Endothelial cell of umbilical vein (primary cell): Measurements from ENCODE around the gene SLC7A8. TPM values are rescaled to one million over a fixed set of nuclear protein-coding genes. Genes with fewer than 3 reads are reported as not detected.

Experiments
- BruUV-seq: library from RNA; stranded (reverse); fragments of 400-500 nt; replicated peaks from 2 replicates; lab custom pipeline; 2021; lab: Mats Ljungman, UMichigan
- CTCF ChIA-PET: fragments of 300-600, 350-600 bp; sonication (Branson Sonifier 250); formaldehyde crosslinking; loops from one replicate; lab custom pipeline; 2021; ENCODE audit warnings: antibody characterized with exemption, inconsistent platforms; lab: Charles Lee
- POLR2A ChIA-PET: fragments of 300-600, 350-600 bp; sonication (Branson Sonifier 250); formaldehyde crosslinking; loops from one replicate; lab custom pipeline; 2021; ENCODE audit warnings: antibody characterized with exemption, inconsistent platforms; lab: Charles Lee
- DNase-seq: peaks from one replicate; pipeline ENCODE4 v3.0.0-alpha.2; 2011; ENCODE audit warnings: low read depth, low spot score
- FAIRE-seq: peaks from 2 replicates; lab custom pipeline; 2011; peaks lifted over from hg19 to GRCh38; lab: Jason Lieb, UNC
- H2AFZ ChIP-seq: 2 replicates; pipeline ENCODE4 v1.6.0; 2012; ENCODE audit warnings: low read depth, low read length, control low read depth, inconsistent platforms
- H3K27ac ChIP-seq: 2 replicates; pipeline ENCODE4 v1.5.1; 2011; ENCODE audit warnings: low read depth, mild to moderate bottlenecking, control low read depth, low read length, moderate library complexity; ENCODE audit not compliant: insufficient read depth
- H3K27me3 ChIP-seq, 2 experiments: 2 replicates each; pipeline versions ENCODE4 v1.6.0 to v1.6.1; 2011; ENCODE audit warnings: low read length in 2 of 2, mixed read lengths in 1 of 2; ENCODE audit not compliant: control insufficient read depth in 2 of 2, insufficient read depth in 2 of 2
- H3K36me3 ChIP-seq, 2 experiments: 2 replicates in 1 of 2; 3 replicates in 1 of 2; pipeline ENCODE4 v1.5.1; 2011; ENCODE audit warnings: low read length in 2 of 2, mild to moderate bottlenecking in 1 of 2, moderate library complexity in 1 of 2; ENCODE audit not compliant: control insufficient read depth in 2 of 2, insufficient read depth in 2 of 2; ENCODE audit errors: extremely low read depth in 1 of 2
- H3K4me1 ChIP-seq: 3 replicates; pipeline ENCODE4 v1.5.1; 2011; ENCODE audit warnings: mild to moderate bottlenecking, low read length; ENCODE audit not compliant: control insufficient read depth, insufficient read depth; ENCODE audit errors: extremely low read depth
- H3K4me2 ChIP-seq: 2 replicates; pipeline ENCODE4 v1.6.1; 2011; ENCODE audit warnings: low read length, control low read depth, mixed read lengths; ENCODE audit not compliant: insufficient read depth
- H3K4me3 ChIP-seq, 3 experiments: fragments of 200-600 bp in 1 of 3; sonication (generic), shearing (Covaris generic) in 1 of 3; replicated peaks in 1 of 3; 2 replicates each; pipeline ENCODE4 v1.5.1; 2011 to 2016; ENCODE audit warnings: control low read depth in 3 of 3, low read length in 3 of 3, mild to moderate bottlenecking in 2 of 3, inconsistent platforms in 1 of 3, low read depth in 1 of 3, moderate library complexity in 1 of 3; ENCODE audit not compliant: insufficient read depth in 1 of 3
- H3K79me2 ChIP-seq: 2 replicates; pipeline ENCODE4 v1.6.0; 2012; ENCODE audit warnings: low read length, inconsistent platforms; ENCODE audit not compliant: control insufficient read depth, insufficient read depth
- H3K9ac ChIP-seq: replicated peaks from 2 replicates; pipeline ENCODE3; 2011; ENCODE audit warnings: low read length, control low read depth; ENCODE audit not compliant: insufficient read depth; ENCODE audit errors: extremely low read depth
- H3K9me1 ChIP-seq: replicated peaks from 3 replicates; pipeline ENCODE4 v1.6.0; 2011; ENCODE audit warnings: mild to moderate bottlenecking, low read length; ENCODE audit not compliant: control insufficient read depth, insufficient read depth; ENCODE audit errors: extremely low read depth
- H3K9me3 ChIP-seq: replicated peaks from 2 replicates; pipeline ENCODE4 v1.5.1; 2012; ENCODE audit warnings: low read length, inconsistent platforms; ENCODE audit not compliant: control insufficient read depth, insufficient read depth
- H4K20me1 ChIP-seq: replicated peaks from 2 replicates; pipeline ENCODE3; 2011; ENCODE audit warnings: mild to moderate bottlenecking, low read length; ENCODE audit not compliant: control insufficient read depth, insufficient read depth; ENCODE audit errors: extremely low read depth
- CTCF ChIP-seq, 2 donors: IDR thresholded peaks; 1 replicate in 1 of 2; 2 replicates in 1 of 2; pipeline ENCODE4 v1.5.1; 2011; ENCODE audit warnings: low read length in 2 of 2, mild to moderate bottlenecking in 2 of 2, moderate library complexity in 2 of 2, control low read depth in 1 of 2, inconsistent platforms in 1 of 2, low read depth in 1 of 2; ENCODE audit not compliant: insufficient read depth in 1 of 2; ENCODE audit errors: extremely low read depth in 1 of 2
- MYC ChIP-seq: IDR thresholded peaks from one replicate; pipeline ENCODE4 v1.6.1; 2011; ENCODE audit warnings: mild to moderate bottlenecking, low read depth, low read length
- POLR2A ChIP-seq: IDR thresholded peaks from 2 replicates; pipeline ENCODE4 v1.6.1; 2012; ENCODE audit warnings: low read depth, mild to moderate bottlenecking, control low read depth, low read length
- dilution Hi-C: fragments of 300-500 bp; cut with MboI; formaldehyde crosslinking; loops from one replicate; pipeline ENCODE4 v1.15.0; 2019; ENCODE audit warnings: low sequenced_read_pairs; ENCODE audit not compliant: extremely low pct_ligation_motif_present
- intact Hi-C: fragments of 100-400 bp; cut with micrococcal nuclease; formaldehyde crosslinking; loops from one replicate; pipeline ENCODE4 v1.10.0; 2022
- polyA plus RNA-seq, 4 experiments: library from polyadenylated mRNA; depleted of rRNA in 3 of 4; stranded (reverse) in 3 of 4; unstranded in 1 of 4; fragments of >200 nt; gene quantifications; 2 replicates each; pipeline versions ENCODE4 v1.2.1 to v1.2.3, GENCODE V29; 2011 to 2012; ENCODE audit warnings: missing spikeins in 1 of 4
- total RNA-seq: library from RNA; stranded (reverse); gene quantifications from 2 replicates; pipeline ENCODE4 v1.2.3, GENCODE V29; 2021

SLC7A8 gene
- total and polyA plus RNA-seq, 2 donors (not counting 3 experiments of a cell fraction or from before 2014, with no cell fraction given), result 0.76 to 1.1 TPM

- POLR2A ChIA-PET, result no interaction called here
- H3K27ac ChIP-seq, result no peak overlapping the region
- no peak overlapping the region for H3K4me3 ChIP-seq
- H3K79me2 ChIP-seq, result no peaks in the 10 kb centered on the region
- CTCF ChIA-PET, result interaction anchor here (0.6 to 6.7 kb wide), 6 partner anchors 8 to 125 kb away, joined by 3 to 141 read pairs (median 64); no protein-coding TSS in a partner anchor
- DNase-seq, result no peak
- H3K36me3 ChIP-seq, result no peaks in the 10 kb centered on the region
- TF ChIP-seq MYC, result no peak
- no peak for TF ChIP-seq POLR2A
- H3K4me2 ChIP-seq, result no peak overlapping the region
- dilution Hi-C loops, result no loop called here
- H4K20me1 ChIP-seq, result no peaks in the 10 kb centered on the region
- H2AFZ ChIP-seq, result no peak overlapping the region
- H3K9me1 ChIP-seq, result no peaks in the 10 kb centered on the region
- H3K9ac ChIP-seq, result no peak overlapping the region
- H3K27me3 ChIP-seq, result peaks cover 9 to 10% of the 10 kb centered on the region in 2 experiments
- no peaks in the 10 kb centered on the region for H3K9me3 ChIP-seq
- peaks cover 13% of the 10 kb centered on the region for H3K4me1 ChIP-seq
- no peak for FAIRE-seq
- BruUV-seq, result no TSS peak
- intact Hi-C loops, result no loop called here
Measured at GRCh38 chr14:23112359-23113178, 70.9 kb downstream of the SLC7A8 start.

GRCh38 chr14:23110579-23111365 is 72.7 kb downstream of the SLC7A8 start:
- Histone ChIP-seq H3K79me2 (no peaks in the 10 kb centered on the region), H3K9me1 (no peaks in the 10 kb centered on the region), H3K4me2 (no peak overlapping the region), H3K9me3 (no peaks in the 10 kb centered on the region), H3K4me3 (no peak overlapping the region), H3K36me3 (no peaks in the 10 kb centered on the region), H3K9ac (no peak overlapping the region), H3K4me1 (peaks cover 13% of the 10 kb centered on the region), H4K20me1 (no peaks in the 10 kb centered on the region), H3K27me3 (peaks cover 9 to 10% of the 10 kb centered on the region in 2 experiments), H2AFZ (no peak overlapping the region), H3K27ac (no peak overlapping the region)
- intact Hi-C loops (no loop called here), dilution Hi-C loops (no loop called here)
- TF ChIP-seq CTCF (IDR thresholded peaks at IDR 0.05; ENCODE audit: extremely low read depth in 1 of 2, insufficient read depth in 1 of 2, low read depth in 1 of 2, low read length in 2 of 2), result no peak
- POLR2A ChIA-PET, result interaction anchor here (1.5 kb wide), 1 partner anchor 16 kb away, joined by 5 read pairs; the partner anchor contains the start of genes ACIN1 and C14orf119
- CTCF ChIA-PET, result interaction anchor here (0.8 to 6.7 kb wide), 9 partner anchors 10 to 123 kb away, joined by 3 to 141 read pairs (median 13); partner anchors contain the start of genes ACIN1 and C14orf119
- DNase-seq (no peak), FAIRE-seq (no peak)
- BruUV-seq, result no TSS peak
